Activated CD4-positive, alpha-beta T cell treated with anti-CD3 and anti-CD28 coated beads, Interleukin-2, amount 10 ng/mL, durations not matched to agents 24 days and 14 days (primary cell): ENCODE measurements around the gene SCFD2. TPM values are rescaled to one million over a fixed set of nuclear protein-coding genes. Genes with fewer than 3 reads are reported as not detected.

Source experiments
- DNase-seq: peaks from one replicate; pipeline ENCODE4 v3.0.0; 2022
- H3K27ac Mint-ChIP-seq: one replicate; pipeline ENCODE4 v1.8.0; 2022; ENCODE audit warnings: mild to moderate bottlenecking, mixed read lengths
- H3K27me3 Mint-ChIP-seq: one replicate; pipeline ENCODE4 v1.8.0; 2022; ENCODE audit warnings: mixed read lengths
- H3K36me3 Mint-ChIP-seq: one replicate; pipeline ENCODE4 v1.8.0; 2022; ENCODE audit warnings: low read depth, mild to moderate bottlenecking, mixed read lengths
- H3K4me1 Mint-ChIP-seq: one replicate; pipeline ENCODE4 v1.8.0; 2021; ENCODE audit warnings: mixed read lengths
- H3K4me3 Mint-ChIP-seq: one replicate; pipeline ENCODE4 v1.8.0; 2022; ENCODE audit warnings: mild to moderate bottlenecking, moderate library complexity, mixed read lengths
- H3K9me3 Mint-ChIP-seq: one replicate; pipeline ENCODE4 v1.8.0; 2021; ENCODE audit warnings: mixed read lengths
- intact Hi-C: fragments of 100-400 bp; cut with micrococcal nuclease; formaldehyde crosslinking; loops from one replicate; pipeline ENCODE4 v1.15.1; 2023
- total RNA-seq: library from RNA; stranded (reverse); gene quantifications from 2 replicates; pipeline ENCODE4 v1.2.3, GENCODE V29; 2022

SCFD2 gene
- total RNA-seq, 1 donor from 2014 or later: 39.9 TPM

DNA sequence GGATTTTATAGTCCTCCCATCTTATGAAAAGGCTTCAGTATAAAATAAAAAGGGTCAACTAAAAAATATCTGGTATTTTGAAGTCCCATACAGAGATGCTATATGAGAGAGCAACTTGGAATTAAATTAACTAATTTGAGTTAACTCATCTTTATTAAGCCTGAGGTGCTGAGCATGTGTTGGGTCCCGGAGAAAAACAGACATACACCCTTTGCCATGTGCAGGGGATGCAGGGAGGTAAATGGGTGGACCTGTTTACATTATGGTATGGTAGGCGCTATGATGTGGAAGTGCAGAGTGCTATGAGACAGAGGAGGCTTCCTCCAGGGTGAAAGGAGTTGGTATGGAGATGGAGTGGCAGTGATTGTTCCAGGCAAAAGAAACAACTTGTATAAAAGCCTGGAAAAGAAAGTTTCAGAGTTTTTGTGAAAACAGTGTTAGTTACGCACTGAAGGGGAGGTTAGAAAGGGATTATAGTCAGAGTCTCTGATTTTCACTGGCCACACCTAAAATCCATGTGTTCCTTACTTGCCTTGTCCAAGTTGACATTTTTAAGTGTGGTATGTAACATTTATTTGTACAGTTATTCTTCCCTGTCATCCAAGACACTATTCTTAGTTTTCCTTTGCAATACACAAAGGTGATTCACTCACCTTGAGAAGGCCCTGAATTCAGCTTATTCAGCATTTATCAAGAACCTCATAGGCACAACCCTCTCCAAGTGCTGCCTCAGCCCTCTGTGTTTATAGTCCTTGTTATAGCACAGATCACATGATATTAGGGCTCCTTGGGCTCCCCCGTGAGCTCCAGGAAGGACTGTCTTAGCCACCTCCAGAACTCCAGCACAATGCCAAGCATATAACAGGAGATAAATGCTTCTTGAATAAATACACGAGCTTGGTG, 351.7 kb downstream of the SCFD2 start:
- no peak overlapping the region for H3K4me3 Mint-ChIP-seq
- DNase-seq: no peak
- no peak overlapping the region for H3K27ac Mint-ChIP-seq
- peaks cover 2% of the 10 kb centered on the region for H3K36me3 Mint-ChIP-seq
- peaks cover 30% of the 10 kb centered on the region for H3K4me1 Mint-ChIP-seq
- no peaks in the 10 kb centered on the region for H3K27me3 Mint-ChIP-seq
- H3K9me3 Mint-ChIP-seq: no peaks in the 10 kb centered on the region
- intact Hi-C loops: loop anchor here (10.0 kb wide), 3 partner anchors 351 to 1221 kb away; partner anchors contain the start of gene SCFD2

- H3K36me3 Mint-ChIP-seq: peaks cover 2% of the 10 kb centered on the region
- H3K9me3 Mint-ChIP-seq: no peaks in the 10 kb centered on the region
- peak; percentile 70 for DNase-seq
- peak overlapping the region; percentile 69 for H3K27ac Mint-ChIP-seq
- intact Hi-C loops: loop anchor here (10.0 kb wide), 3 partner anchors 352 to 1222 kb away; partner anchors contain the start of gene SCFD2
- H3K27me3 Mint-ChIP-seq: no peaks in the 10 kb centered on the region
- H3K4me3 Mint-ChIP-seq: peak overlapping the region; percentile 78
- peaks cover 30% of the 10 kb centered on the region for H3K4me1 Mint-ChIP-seq
Observed at GRCh38 chr4:53012738-53013137, 353.1 kb downstream of the SCFD2 start.

GRCh38 chr4:53011259-53011905, 354.5 kb downstream of the SCFD2 start:
- H3K27ac Mint-ChIP-seq: no peak overlapping the region
- H3K4me1 Mint-ChIP-seq: peaks cover 30% of the 10 kb centered on the region
- intact Hi-C loops: loop anchor here (10.0 kb wide), 3 partner anchors 353 to 1223 kb away; partner anchors contain the start of gene SCFD2
- no peaks in the 10 kb centered on the region for H3K9me3 Mint-ChIP-seq
- no peaks in the 10 kb centered on the region for H3K27me3 Mint-ChIP-seq
- H3K36me3 Mint-ChIP-seq: peaks cover 2% of the 10 kb centered on the region
- DNase-seq: no peak
- no peak overlapping the region for H3K4me3 Mint-ChIP-seq

GRCh38 chr4:53010318-53010717, 355.5 kb downstream of the SCFD2 start:
- intact Hi-C loops: loop anchor here (10.0 kb wide), 3 partner anchors 354 to 1224 kb away; partner anchors contain the start of gene SCFD2
- Mint-ChIP-seq H3K27me3 (no peaks in the 10 kb centered on the region), H3K4me1 (peaks cover 30% of the 10 kb centered on the region), H3K9me3 (no peaks in the 10 kb centered on the region), H3K4me3 (no peak overlapping the region), H3K36me3 (peaks cover 2% of the 10 kb centered on the region), H3K27ac (no peak overlapping the region)
- DNase-seq: no peak

GRCh38 chr4:53009824-53010223, 356.0 kb downstream of the SCFD2 start:
- H3K27me3 Mint-ChIP-seq: no peaks in the 10 kb centered on the region
- no peak overlapping the region for H3K4me3 Mint-ChIP-seq
- H3K9me3 Mint-ChIP-seq: no peaks in the 10 kb centered on the region
- no peak overlapping the region for H3K27ac Mint-ChIP-seq
- intact Hi-C loops: loop anchor here (10.0 kb wide), 3 partner anchors 355 to 1225 kb away; partner anchors contain the start of gene SCFD2
- peaks cover 2% of the 10 kb centered on the region for H3K36me3 Mint-ChIP-seq
- peaks cover 30% of the 10 kb centered on the region for H3K4me1 Mint-ChIP-seq
- DNase-seq: no peak

DNA sequence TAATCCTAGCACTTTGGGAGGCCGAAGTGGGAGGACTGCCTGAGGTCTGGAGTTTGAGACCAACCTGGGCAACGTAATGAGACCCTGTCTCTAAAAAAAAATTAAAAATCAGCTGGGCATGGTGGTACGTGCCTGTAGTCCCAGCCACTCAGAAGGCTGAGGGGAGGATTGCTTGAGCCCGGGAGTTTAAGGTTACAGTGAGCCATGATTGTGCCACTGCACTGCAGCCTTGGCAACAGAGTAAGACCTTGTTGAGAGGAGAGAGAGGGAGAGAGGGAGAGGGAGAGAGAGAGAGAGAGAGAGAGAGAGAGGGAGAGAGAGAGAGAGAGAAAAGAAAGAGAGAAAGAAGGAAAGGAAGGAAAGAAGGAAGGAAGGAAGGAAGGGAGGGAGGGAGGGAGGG, 358.8 kb downstream of the SCFD2 start:
- DNase-seq: no peak
- intact Hi-C loops: no loop called here
- H3K36me3 Mint-ChIP-seq: no peaks in the 10 kb centered on the region
- peaks cover 6% of the 10 kb centered on the region for H3K9me3 Mint-ChIP-seq
- no peaks in the 10 kb centered on the region for H3K27me3 Mint-ChIP-seq
- H3K4me1 Mint-ChIP-seq: peaks cover 17% of the 10 kb centered on the region
- no peak overlapping the region for H3K4me3 Mint-ChIP-seq
- no peak overlapping the region for H3K27ac Mint-ChIP-seq

- peaks cover 6% of the 10 kb centered on the region for H3K9me3 Mint-ChIP-seq
- H3K4me1 Mint-ChIP-seq: peaks cover 8% of the 10 kb centered on the region
- H3K36me3 Mint-ChIP-seq: no peaks in the 10 kb centered on the region
- no peak overlapping the region for H3K27ac Mint-ChIP-seq
- DNase-seq: no peak
- no peak overlapping the region for H3K4me3 Mint-ChIP-seq
- intact Hi-C loops: no loop called here
- no peaks in the 10 kb centered on the region for H3K27me3 Mint-ChIP-seq
Observed at GRCh38 chr4:53005808-53006207, 360.1 kb downstream of the SCFD2 start.

- H3K27me3 Mint-ChIP-seq: no peaks in the 10 kb centered on the region
- intact Hi-C loops: no loop called here
- DNase-seq: no peak
- no peaks in the 10 kb centered on the region for H3K36me3 Mint-ChIP-seq
- no peak overlapping the region for H3K27ac Mint-ChIP-seq
- H3K4me3 Mint-ChIP-seq: no peak overlapping the region
- H3K4me1 Mint-ChIP-seq: peaks cover 6% of the 10 kb centered on the region
- H3K9me3 Mint-ChIP-seq: peaks cover 6% of the 10 kb centered on the region
Observed at GRCh38 chr4:53005149-53005546, 360.7 kb downstream of the SCFD2 start.

DNA sequence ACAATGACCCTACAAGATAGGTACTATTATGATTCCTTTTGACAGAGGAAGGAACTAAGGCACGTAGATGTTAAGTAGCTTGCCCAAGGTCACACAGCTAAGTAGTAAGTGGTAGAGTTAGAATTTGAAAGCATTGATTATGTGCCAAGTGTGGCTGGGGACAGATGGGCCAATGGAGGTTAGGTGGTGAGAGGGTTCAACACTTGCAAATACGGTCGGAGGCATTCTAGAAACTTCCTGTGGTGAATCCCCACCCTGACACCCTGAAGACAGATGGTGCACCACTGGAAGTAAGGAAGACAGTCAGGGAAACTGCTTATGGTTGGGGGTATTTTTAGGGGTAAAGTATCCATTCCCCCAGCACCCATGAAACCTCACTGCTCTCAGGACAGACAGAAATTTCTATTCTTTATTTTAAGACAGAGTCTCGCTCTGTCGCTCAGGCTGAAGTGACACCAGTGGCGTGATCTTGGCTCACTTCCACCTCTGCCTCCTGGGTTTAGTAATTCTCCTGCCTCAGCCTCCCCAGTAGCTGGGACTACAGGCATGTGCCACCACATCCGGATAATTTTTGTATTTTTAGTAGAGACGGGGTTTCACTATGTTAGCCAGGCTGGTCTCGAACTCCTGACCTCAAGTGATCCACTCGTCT, 361.2 kb downstream of the SCFD2 start:
- H3K36me3 Mint-ChIP-seq: no peaks in the 10 kb centered on the region
- no peak overlapping the region for H3K4me3 Mint-ChIP-seq
- peaks cover 6% of the 10 kb centered on the region for H3K9me3 Mint-ChIP-seq
- intact Hi-C loops: no loop called here
- H3K27ac Mint-ChIP-seq: no peak overlapping the region
- H3K4me1 Mint-ChIP-seq: peaks cover under 1% of the 10 kb centered on the region
- DNase-seq: no peak
- no peaks in the 10 kb centered on the region for H3K27me3 Mint-ChIP-seq

DNA sequence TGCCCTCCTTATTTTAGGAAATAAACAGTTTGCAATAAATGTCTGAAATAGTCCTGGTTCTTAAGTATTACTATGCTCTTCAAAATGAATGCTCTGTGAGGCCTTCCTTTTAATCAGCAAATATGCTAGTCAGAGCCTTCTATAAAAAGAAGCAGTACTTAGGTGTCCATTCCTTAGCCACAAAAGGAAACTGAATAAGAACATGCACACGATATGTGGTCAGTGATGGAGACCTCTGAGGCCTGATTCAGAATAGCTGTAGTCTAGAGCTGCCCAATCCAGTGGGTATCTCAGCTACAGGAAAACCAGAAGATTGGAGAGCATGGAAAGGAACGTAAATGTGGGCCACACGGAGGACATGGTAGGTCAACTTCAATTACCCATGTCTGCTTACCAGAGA, 361.9 kb downstream of the SCFD2 start:
- Mint-ChIP-seq H3K4me3 (no peak overlapping the region), H3K36me3 (no peaks in the 10 kb centered on the region), H3K27ac (no peak overlapping the region), H3K4me1 (no peaks in the 10 kb centered on the region), H3K27me3 (no peaks in the 10 kb centered on the region), H3K9me3 (peaks cover 6% of the 10 kb centered on the region)
- intact Hi-C loops: no loop called here
- no peak for DNase-seq

DNA sequence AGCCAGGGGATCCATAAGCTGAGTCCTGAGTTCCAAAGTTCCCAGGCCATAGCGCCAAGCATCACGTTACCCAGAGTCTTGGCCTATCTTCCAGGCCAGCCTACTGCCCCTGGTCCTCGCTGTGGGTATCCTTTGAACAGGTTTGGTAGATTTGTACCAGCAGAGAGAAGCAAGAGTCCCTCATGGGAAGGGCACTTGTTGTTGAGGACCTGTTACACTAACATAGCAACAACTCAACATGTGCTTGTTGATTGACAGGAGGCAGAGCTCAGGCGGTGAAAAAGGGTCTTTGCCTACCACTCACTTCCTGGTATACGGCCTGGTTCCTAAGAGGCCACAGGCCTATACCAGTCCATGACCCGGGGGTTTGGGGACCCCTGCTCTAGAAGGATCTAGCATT, 365.3 kb downstream of the SCFD2 start:
- H3K9me3 Mint-ChIP-seq: peaks cover 6% of the 10 kb centered on the region
- intact Hi-C loops: no loop called here
- no peaks in the 10 kb centered on the region for H3K4me1 Mint-ChIP-seq
- H3K27me3 Mint-ChIP-seq: no peaks in the 10 kb centered on the region
- peaks cover 2% of the 10 kb centered on the region for H3K36me3 Mint-ChIP-seq
- no peak overlapping the region for H3K4me3 Mint-ChIP-seq
- DNase-seq: no peak
- H3K27ac Mint-ChIP-seq: no peak overlapping the region

DNA sequence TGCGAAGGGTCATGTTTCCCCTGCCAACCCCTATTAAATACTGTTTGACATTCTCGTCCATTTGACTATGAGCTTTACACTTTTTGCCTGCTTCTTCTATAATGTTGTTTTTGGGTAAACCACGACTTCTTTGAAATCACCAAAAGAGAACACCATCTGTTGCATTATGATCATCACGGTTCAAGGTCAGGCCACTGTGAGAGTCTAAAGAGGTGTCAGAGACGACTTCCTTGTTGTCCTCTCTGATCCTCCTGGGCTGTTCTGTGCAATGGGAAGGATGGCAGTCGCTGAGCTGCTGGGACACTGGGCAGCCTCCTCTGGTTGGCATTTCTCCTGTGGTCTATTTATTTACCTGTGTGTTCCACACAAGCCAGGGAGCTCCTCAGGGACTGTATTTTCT, 366.2 kb downstream of the SCFD2 start:
- Mint-ChIP-seq H3K36me3 (peaks cover 2% of the 10 kb centered on the region), H3K27me3 (no peaks in the 10 kb centered on the region), H3K4me1 (no peaks in the 10 kb centered on the region), H3K27ac (no peak overlapping the region), H3K9me3 (peaks cover 6% of the 10 kb centered on the region), H3K4me3 (no peak overlapping the region)
- DNase-seq: no peak
- intact Hi-C loops: no loop called here

DNA sequence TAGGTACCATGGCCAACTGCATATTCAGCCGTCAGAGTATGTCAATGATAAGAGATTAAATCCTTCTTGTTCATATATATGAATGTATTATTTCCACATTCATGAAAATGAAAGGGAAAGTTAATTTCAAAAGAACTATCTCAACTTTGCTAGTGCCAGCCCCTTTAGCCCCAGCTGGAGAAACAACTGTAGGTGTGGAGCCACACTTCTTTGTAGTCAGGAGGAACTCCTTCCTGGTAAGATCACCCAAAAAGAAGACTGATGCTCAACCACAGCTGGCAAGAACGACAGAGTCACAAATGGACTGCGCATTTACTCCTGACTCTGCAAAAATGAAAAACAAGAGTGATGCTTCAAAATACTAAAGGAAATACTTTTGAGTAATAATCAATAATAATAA, 367.4 kb downstream of the SCFD2 start:
- peaks cover 4% of the 10 kb centered on the region for H3K9me3 Mint-ChIP-seq
- no peak overlapping the region for H3K27ac Mint-ChIP-seq
- intact Hi-C loops: no loop called here
- DNase-seq: no peak
- H3K4me3 Mint-ChIP-seq: no peak overlapping the region
- no peaks in the 10 kb centered on the region for H3K27me3 Mint-ChIP-seq
- no peaks in the 10 kb centered on the region for H3K4me1 Mint-ChIP-seq
- H3K36me3 Mint-ChIP-seq: peaks cover 2% of the 10 kb centered on the region

GRCh38 chr4:52997132-52997416, 368.8 kb downstream of the SCFD2 start:
- Mint-ChIP-seq H3K4me3 (no peak overlapping the region), H3K9me3 (no peaks in the 10 kb centered on the region), H3K27me3 (no peaks in the 10 kb centered on the region), H3K4me1 (no peaks in the 10 kb centered on the region), H3K27ac (no peak overlapping the region), H3K36me3 (peaks cover 2% of the 10 kb centered on the region)
- DNase-seq: no peak
- intact Hi-C loops: no loop called here
